T-helper 2 cell treated with Interferon-gamma antibody and Interleukin-4, amounts not matched to agents 5 μg/mL and 100 μg/mL, for 36 hours (primary cell): Measurements from ENCODE around the gene TTC22.

Experiments used
- DNase-seq: peaks from one replicate; pipeline ENCODE4 v3.0.0; 2021; ENCODE audit warnings: low spot score
- H3K27ac Mint-ChIP-seq: one replicate; pipeline ENCODE4 v1.8.0; 2021; ENCODE audit warnings: mild to moderate bottlenecking, mixed read lengths
- H3K27me3 Mint-ChIP-seq: one replicate; pipeline ENCODE4 v1.8.0; 2021; ENCODE audit warnings: low read depth, mixed read lengths
- H3K36me3 Mint-ChIP-seq: one replicate; pipeline ENCODE4 v1.8.0; 2021; ENCODE audit warnings: low read depth, mixed read lengths
- H3K4me1 Mint-ChIP-seq: one replicate; pipeline ENCODE4 v1.8.0; 2021; ENCODE audit warnings: low read depth, mixed read lengths
- H3K4me3 Mint-ChIP-seq: one replicate; pipeline ENCODE4 v1.8.0; 2022; ENCODE audit warnings: mild to moderate bottlenecking, moderate library complexity, mixed read lengths
- H3K9me3 Mint-ChIP-seq: one replicate; pipeline ENCODE4 v1.8.0; 2021; ENCODE audit warnings: mixed read lengths

TTC22 gene

DNA sequence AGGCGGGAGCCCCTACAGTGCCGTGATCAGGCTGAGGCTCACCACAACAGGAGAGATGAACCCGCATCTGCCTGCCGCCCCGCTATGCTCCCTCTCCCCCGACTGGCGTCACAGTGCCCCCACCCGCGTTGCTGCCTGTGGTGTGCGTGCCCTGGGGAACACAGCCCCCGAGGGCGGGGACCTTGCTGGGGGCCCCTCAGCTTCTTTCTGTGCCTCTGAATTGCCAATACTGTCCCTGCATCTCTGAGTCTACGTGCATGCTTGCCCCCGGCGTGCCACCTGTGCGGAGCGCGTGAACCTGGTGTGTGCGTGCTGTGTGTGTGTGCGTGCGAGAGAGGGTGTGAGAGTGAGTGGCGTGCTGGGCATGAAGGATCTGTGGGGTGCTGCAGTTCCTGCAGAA lies 47.1 kb downstream of the TTC22 start:
- no peak overlapping the region for H3K27ac Mint-ChIP-seq
- no peaks in the 10 kb centered on the region for H3K4me1 Mint-ChIP-seq
- DNase-seq, result no peak
- H3K36me3 Mint-ChIP-seq, result peaks cover 4% of the 10 kb centered on the region
- no peaks in the 10 kb centered on the region for H3K9me3 Mint-ChIP-seq
- H3K27me3 Mint-ChIP-seq, result no peaks in the 10 kb centered on the region
- H3K4me3 Mint-ChIP-seq, result no peak overlapping the region

DNA sequence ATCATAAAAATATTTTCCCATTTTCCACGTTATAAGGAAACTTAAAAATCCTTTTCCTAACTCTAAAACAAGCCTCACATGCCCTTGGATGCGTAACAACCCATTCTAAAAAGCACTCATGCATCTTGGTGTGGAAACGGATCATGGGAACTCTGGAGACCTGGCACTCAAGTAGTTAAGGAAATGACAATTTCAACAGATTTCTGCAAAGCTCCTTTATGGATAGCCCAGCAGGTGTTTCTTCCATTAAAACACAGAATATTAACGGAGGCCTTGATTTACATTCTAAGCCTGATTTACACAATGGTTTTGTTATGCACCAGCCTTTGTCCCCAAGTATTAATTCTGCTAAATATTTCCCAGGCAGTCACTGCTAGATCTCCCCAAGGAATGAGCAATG lies 49.7 kb downstream of the TTC22 start:
- no peak overlapping the region for H3K27ac Mint-ChIP-seq
- H3K4me1 Mint-ChIP-seq, result no peaks in the 10 kb centered on the region
- H3K27me3 Mint-ChIP-seq, result no peaks in the 10 kb centered on the region

DNA sequence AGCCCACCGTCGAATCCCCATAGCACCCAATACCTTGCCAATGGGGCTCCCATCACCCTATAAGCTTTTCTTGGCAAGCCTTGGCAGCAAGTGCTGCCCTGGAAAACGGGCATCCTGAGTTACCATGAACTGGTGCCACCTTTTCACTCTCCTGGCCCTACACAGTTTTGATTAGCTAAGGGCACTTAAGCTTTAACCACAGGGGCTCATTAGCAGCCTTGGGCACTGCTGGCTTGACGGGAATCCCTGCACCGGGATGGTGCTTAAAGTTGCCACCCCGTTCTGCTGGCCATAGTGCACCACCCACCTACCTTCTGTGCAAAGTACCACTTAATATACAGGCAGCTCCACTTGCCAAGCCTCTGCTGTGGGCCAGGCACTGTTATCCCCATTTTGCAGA lies 50.5 kb downstream of the TTC22 start:
- Mint-ChIP-seq H3K36me3 (no peaks in the 10 kb centered on the region), H3K4me3 (no peak overlapping the region), H3K9me3 (no peaks in the 10 kb centered on the region), H3K27ac (no peak overlapping the region), H3K4me1 (no peaks in the 10 kb centered on the region), H3K27me3 (no peaks in the 10 kb centered on the region)
- no peak for DNase-seq

More for the DNA sequence above, 49.7 kb downstream of the TTC22 start:
- no peaks in the 10 kb centered on the region for H3K9me3 Mint-ChIP-seq
- DNase-seq, result no peak
- peaks cover 2% of the 10 kb centered on the region for H3K36me3 Mint-ChIP-seq
- no peak overlapping the region for H3K4me3 Mint-ChIP-seq

DNA sequence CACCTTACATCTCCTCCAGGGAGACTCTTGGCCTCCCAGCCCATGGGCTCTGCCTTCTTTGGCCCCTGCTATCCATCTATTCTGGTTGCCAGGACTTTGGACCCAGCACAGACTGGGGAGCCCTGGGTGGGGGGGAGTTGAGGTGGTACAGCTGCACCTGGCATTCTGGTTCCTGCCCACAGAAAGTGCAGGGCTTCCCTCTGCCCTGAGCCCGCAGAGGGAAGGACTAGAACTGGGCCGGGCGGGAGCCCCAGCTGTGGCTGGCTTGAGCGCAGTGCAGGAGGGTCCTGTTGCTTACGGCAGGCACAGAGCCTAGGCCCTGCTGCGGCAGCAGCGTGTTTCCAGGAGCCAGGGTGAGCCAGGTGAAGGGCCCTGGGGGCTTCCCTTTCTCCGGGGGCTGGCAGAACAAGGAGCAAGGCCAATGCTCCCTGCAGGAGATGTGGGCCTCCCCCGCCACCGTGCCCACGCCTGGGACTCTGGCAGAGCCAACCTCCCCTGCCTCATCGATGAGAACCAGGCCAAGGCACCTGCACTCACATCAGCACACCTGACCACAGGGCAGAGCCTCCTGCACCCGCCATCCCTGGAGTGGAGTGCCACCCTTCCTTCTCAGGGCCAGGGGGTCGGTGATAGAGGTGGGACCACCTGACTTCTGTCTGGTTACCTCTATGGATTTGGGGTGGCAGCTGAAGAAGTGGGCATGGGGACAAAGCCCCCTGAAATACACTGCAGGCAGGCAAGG lies 52.9 kb downstream of the TTC22 start:
- H3K4me3 Mint-ChIP-seq, result no peak overlapping the region
- no peaks in the 10 kb centered on the region for H3K27me3 Mint-ChIP-seq
- H3K4me1 Mint-ChIP-seq, result no peaks in the 10 kb centered on the region
- H3K9me3 Mint-ChIP-seq, result no peaks in the 10 kb centered on the region
- no peaks in the 10 kb centered on the region for H3K36me3 Mint-ChIP-seq
- DNase-seq, result no peak
- no peak overlapping the region for H3K27ac Mint-ChIP-seq

DNA sequence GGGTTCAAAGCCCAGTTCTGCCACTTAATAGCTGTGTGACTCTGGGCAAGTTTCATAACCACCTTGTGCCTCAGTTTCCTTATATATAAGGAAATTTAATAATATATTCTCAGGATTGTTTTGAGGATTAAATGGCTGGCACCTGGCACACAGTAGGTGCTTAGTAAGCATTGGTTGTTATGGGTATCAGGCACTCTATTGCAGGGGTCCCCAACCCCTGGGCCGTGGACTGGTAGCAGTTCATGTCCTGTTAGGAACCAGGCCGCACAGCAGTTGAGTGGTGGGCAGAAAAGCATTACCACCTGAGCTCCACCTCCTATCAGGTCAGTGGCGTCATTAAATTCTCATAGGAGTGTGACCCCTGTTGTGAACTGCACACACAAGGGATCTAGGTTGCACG lies 55.3 kb downstream of the TTC22 start:
- DNase-seq, result no peak
- no peak overlapping the region for H3K4me3 Mint-ChIP-seq
- no peaks in the 10 kb centered on the region for H3K9me3 Mint-ChIP-seq
- no peak overlapping the region for H3K27ac Mint-ChIP-seq
- H3K4me1 Mint-ChIP-seq, result no peaks in the 10 kb centered on the region
- peaks cover 8% of the 10 kb centered on the region for H3K36me3 Mint-ChIP-seq
- H3K27me3 Mint-ChIP-seq, result no peaks in the 10 kb centered on the region

DNA sequence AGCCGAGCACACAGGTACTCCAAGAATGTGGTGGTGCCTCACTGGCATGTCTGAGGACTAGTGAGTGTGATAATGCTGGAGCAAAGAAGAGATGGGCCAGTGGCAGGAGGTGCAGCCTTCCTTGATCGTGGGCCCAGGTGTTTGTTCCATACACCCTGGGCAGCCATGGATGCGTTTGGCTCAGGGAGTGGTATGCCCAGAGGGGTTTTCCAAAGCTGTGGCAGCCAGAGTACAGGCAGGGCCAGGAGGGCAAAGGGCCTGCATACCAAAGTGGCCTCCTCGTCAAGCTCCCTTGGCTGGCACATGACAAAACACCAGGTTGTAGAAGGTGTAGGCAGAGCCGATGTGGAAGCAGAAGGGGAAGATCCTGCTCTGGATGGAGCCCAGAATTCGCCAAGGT lies 55.8 kb downstream of the TTC22 start:
- Mint-ChIP-seq H3K4me1 (no peaks in the 10 kb centered on the region), H3K4me3 (no peak overlapping the region)

DNA sequence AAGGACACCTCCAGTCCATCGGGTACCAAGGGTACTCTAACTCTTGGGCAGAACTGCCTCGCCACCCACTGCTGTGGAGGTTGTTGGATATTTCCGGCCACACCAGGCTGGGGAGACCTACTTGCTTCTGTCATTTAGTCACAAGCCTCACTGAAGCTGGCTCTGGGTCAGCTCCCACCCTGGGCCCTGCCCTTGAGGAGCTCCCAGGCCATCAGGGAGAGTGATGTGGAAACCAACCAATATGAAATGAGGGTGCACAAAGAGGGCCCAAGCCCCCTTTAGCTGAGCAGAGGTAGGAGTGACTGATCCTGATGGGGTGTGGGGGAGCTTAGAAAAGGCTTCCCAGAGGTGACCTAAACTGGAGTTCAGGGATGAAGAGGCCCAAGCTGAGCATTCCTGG lies 56.4 kb downstream of the TTC22 start:
- H3K27ac Mint-ChIP-seq, result no peak overlapping the region
- H3K9me3 Mint-ChIP-seq, result no peaks in the 10 kb centered on the region
- H3K4me1 Mint-ChIP-seq, result no peaks in the 10 kb centered on the region
- H3K4me3 Mint-ChIP-seq, result no peak overlapping the region
- H3K27me3 Mint-ChIP-seq, result no peaks in the 10 kb centered on the region
- H3K36me3 Mint-ChIP-seq, result peaks cover 11% of the 10 kb centered on the region
- no peak for DNase-seq

More for the DNA sequence above, 55.8 kb downstream of the TTC22 start:
- H3K9me3 Mint-ChIP-seq, result no peaks in the 10 kb centered on the region
- no peak overlapping the region for H3K27ac Mint-ChIP-seq
- H3K27me3 Mint-ChIP-seq, result no peaks in the 10 kb centered on the region
- DNase-seq, result no peak
- H3K36me3 Mint-ChIP-seq, result peaks cover 8% of the 10 kb centered on the region

DNA sequence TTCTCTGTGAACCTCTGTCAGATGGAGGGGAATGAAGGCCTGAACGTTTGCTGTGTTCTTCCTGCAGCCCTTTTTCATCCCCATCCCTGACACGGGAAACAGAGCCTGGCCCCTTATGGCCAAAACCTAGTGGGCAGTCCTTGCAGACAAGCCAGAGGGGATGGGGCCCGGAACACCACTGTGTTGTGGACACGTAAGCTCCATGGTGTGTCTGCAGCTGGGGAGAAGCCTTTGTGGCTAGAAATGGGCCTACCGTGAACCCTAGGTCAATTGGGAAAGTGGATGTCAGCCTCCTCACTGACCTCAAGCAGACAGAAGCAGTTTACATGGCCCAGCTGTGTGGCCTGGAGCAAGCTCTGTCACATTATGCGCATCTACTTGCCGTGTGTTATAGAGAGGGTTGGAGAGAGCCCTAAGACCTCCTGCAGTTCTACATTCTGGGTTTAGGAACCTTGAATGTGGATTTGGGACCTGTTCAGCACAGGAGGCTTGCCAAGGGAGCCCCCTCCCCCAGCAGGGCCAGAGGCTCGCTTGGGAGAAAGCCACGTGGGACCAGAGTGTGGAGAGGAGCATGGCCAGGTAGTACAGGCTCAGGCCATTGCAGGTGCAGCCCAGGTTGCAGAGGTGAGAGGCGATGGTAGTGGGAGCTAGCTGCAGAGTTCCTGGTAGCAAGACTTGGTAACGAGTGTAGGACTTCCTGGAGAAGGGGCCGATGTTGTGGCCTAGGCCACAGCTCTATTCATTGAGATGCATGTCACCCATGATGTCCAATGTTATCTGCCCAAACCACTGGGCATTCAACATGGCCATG lies 57.5 kb downstream of the TTC22 start:
- DNase-seq, result no peak
- Mint-ChIP-seq H3K27ac (no peak overlapping the region), H3K4me3 (no peak overlapping the region), H3K9me3 (no peaks in the 10 kb centered on the region), H3K27me3 (no peaks in the 10 kb centered on the region), H3K4me1 (no peaks in the 10 kb centered on the region), H3K36me3 (peaks cover 14% of the 10 kb centered on the region)

DNA sequence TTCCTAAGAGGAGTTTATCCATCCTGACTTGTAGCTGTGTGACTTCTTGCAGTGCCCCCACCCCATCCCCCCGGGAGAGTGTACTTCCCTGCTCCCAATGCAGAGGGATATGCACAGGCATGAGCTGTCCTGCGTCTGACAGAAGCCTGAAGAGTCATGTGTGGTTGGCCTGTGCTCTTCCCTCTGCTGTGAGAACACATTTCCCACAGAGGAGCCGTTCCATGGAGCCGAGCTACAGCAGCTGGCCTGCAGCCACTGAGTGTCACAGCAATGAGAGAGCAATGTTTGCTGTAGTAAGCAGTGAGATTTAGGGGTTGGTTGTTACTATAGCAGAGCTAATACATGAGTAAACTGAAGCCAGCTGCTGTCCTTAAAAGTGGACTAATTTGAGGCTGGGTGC lies 58.8 kb downstream of the TTC22 start:
- Mint-ChIP-seq H3K27ac (no peak overlapping the region), H3K36me3 (peaks cover 22% of the 10 kb centered on the region), H3K9me3 (no peaks in the 10 kb centered on the region), H3K4me1 (no peaks in the 10 kb centered on the region), H3K27me3 (no peaks in the 10 kb centered on the region), H3K4me3 (no peak overlapping the region)
- DNase-seq, result no peak

DNA sequence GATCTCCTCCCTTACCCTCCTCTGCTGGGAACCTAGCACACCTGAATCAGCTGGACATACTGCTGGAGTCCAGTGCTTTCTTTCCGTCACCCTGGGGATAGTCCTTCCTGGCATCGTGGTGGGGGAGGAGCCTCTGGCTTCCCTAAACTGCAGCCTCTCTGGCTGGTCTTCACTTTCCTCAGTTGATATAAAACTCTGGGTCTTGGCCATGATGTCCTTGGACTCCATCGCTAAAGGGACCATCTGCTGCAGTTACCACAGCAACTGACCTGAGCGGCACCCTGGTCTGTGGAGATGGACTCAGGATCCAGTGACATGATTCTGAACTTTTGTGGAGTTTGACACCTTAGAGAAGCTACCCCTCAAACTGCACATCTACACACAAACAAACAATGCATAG lies 59.6 kb downstream of the TTC22 start:
- no peaks in the 10 kb centered on the region for H3K9me3 Mint-ChIP-seq
- no peak for DNase-seq
- H3K4me3 Mint-ChIP-seq, result no peak overlapping the region
- H3K27me3 Mint-ChIP-seq, result no peaks in the 10 kb centered on the region
- no peaks in the 10 kb centered on the region for H3K4me1 Mint-ChIP-seq
- peaks cover 28% of the 10 kb centered on the region for H3K36me3 Mint-ChIP-seq
- no peak overlapping the region for H3K27ac Mint-ChIP-seq

DNA sequence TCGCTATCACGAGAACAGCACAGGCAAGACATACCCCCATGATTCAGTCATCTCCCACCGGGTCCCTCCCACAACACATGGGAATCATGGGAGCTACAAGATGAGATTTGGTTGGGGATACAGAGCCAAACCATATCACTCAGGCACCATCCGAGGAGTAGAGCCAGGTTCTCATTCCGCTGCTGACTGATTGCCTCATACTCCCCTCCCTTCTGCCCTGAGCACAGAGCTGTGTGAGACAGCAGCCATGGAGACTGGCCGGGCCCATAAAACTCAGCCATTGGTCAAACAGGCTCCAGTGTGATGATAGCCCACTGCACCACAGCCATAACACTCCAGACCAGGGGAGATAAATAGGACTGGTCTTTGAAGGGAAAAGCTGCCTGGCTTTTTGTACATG lies 62.9 kb downstream of the TTC22 start:
- DNase-seq, result no peak
- Mint-ChIP-seq H3K27ac (no peak overlapping the region), H3K4me1 (no peaks in the 10 kb centered on the region), H3K27me3 (no peaks in the 10 kb centered on the region), H3K36me3 (peaks cover 42% of the 10 kb centered on the region), H3K9me3 (no peaks in the 10 kb centered on the region), H3K4me3 (no peak overlapping the region)

DNA sequence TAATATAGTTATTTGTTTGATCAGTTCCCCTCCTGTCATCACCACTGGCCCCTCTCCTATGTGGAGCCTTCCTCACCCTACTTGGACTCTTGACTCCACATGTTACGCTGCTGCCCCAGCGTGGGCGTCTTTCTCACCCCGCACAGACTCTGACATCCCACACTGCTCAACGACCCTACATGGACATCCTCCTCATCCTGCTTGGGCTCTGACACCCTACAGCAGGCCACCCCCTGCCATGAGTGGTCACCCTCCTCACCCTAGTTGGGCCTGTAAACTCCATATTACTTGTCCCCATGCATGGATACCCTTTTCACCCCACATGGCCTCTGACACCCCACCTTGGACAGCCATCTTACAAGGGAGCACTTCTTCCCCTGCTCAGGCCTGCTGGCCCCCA lies 64.4 kb downstream of the TTC22 start:
- Mint-ChIP-seq H3K4me1 (no peaks in the 10 kb centered on the region), H3K9me3 (no peaks in the 10 kb centered on the region), H3K27me3 (no peaks in the 10 kb centered on the region), H3K27ac (no peak overlapping the region), H3K36me3 (peaks cover 41% of the 10 kb centered on the region), H3K4me3 (no peak overlapping the region)
- no peak for DNase-seq
